Measurements from ENCODE around the gene FRMD4A. TPM values are rescaled to one million over a fixed set of nuclear protein-coding genes. Genes with fewer than 3 reads are reported as not detected.

The FRMD4A gene
- polyA plus RNA-seq, 1 of the 3 experiments (the other 2 are of a cell fraction) = 37.7 TPM

GRCh38 chr10:13730306-13730652 lies 600.4 kb downstream of the FRMD4A start (continued):
- TF ChIP-seq, protein P1, sequence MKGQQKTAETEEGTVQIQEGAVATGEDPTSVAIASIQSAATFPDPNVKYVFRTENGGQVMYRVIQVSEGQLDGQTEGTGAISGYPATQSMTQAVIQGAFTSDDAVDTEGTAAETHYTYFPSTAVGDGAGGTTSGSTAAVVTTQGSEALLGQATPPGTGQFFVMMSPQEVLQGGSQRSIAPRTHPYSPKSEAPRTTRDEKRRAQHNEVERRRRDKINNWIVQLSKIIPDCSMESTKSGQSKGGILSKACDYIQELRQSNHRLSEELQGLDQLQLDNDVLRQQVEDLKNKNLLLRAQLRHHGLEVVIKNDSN (IDR thresholded peaks at IDR 0.05; ENCODE audit: borderline replicate concordance, low read depth) = no peak
- TF ChIP-seq TAF1 (IDR thresholded peaks at IDR 0.05; ENCODE audit: borderline replicate concordance, low read depth, low read length) (no peak), GABPA (IDR thresholded peaks at IDR 0.05; ENCODE audit: low read depth) (no peak), REST (IDR thresholded peaks at IDR 0.05; ENCODE audit: low read depth, low read length) (no peak), GATA2 (CRISPR knock-in tag; IDR thresholded peaks at IDR 0.05) (no peak), YY1 (IDR thresholded peaks at IDR 0.05; ENCODE audit: low read depth) (no peak), FOSL2 (IDR thresholded peaks at IDR 0.05; ENCODE audit: borderline replicate concordance, low read depth) (no peak)

DNA sequence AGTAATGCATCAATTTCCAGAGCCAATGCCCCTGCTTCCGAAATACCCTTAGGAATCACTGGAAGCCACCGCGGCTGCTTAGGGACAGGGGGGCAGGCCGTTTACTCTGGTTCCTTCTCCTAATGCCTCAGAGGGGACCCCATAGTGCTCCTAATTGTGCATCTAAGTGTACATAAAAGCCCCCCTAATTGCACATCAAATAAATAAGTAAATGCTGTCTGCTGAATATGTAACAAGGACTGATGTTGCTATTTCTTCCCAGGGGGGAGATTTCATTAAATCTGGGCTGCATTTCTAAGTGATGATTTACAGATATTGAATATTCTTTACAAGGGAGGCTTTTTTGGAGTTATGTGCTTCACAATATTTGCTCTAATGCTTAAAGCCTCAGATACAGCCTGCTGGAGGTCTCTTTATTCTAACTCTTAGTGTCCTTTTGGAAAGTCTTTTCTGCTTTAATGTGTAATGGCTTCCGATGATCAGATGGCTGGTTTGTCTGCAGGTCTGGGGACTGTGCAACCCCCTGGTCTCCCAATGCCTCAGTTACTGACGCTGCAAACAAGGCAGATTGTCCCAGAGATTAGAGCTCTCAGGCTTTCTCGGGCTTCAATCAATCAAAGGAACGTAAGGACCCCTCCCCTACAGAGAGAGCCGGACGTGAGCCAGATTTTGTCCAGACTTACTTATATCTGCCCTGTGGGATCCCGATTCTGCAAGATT lies 601.0 kb downstream of the FRMD4A start:
- peaks cover 38 to 44% of the 10 kb centered on the region in 2 experiments for H3K36me3 ChIP-seq (replicated peaks in 1 of 2; ENCODE audit: control insufficient read depth in 1 of 2, insufficient read depth in 2 of 2, low read length in 1 of 2)
- no peak overlapping the region for H3K9ac ChIP-seq
- no peak overlapping the region for H2AFZ ChIP-seq (ENCODE audit: low read depth)
- WGBS (ENCODE audit: low lambda C conversion rate) = 82% methylated on average over 11 of the region's 11 CpGs
- H3K4me2 ChIP-seq = no peak overlapping the region
- ChIA-PET POLR2A (no interaction called here), CTCF (no interaction called here)
- no peak for TF ChIP-seq TEAD4 (IDR thresholded peaks at IDR 0.05; ENCODE audit: borderline replicate concordance, insufficient read depth)
- no peak for TF ChIP-seq EZH2phosphoT487 (IDR thresholded peaks at IDR 0.05; ENCODE audit: borderline replicate concordance, low read depth)
- TF ChIP-seq CHD2 (IDR thresholded peaks at IDR 0.05; ENCODE audit: low read length, partially characterized antibody) = no peak
- TF ChIP-seq TAF1 (IDR thresholded peaks at IDR 0.05; ENCODE audit: borderline replicate concordance, low read depth, low read length) = no peak
- no peak for TF ChIP-seq RXRA (IDR thresholded peaks at IDR 0.05; ENCODE audit: borderline replicate concordance, low read depth)
- DNase-seq = no peak
- no peaks in the 10 kb centered on the region for H4K20me1 ChIP-seq (ENCODE audit: insufficient read depth)
- no peak overlapping the region for H3K4me3 ChIP-seq (ENCODE audit: low read depth in 2 of 2, low read length in 1 of 2)
- peaks cover 5% of the 10 kb centered on the region for H3F3A ChIP-seq (replicated peaks; ENCODE audit: insufficient read depth)
- no peaks in the 10 kb centered on the region for H3K79me2 ChIP-seq (ENCODE audit: insufficient read depth)
- no peak overlapping the region for H3K27ac ChIP-seq (ENCODE audit: low read depth in 2 of 2, low read length in 1 of 2)
- H3K9me3 ChIP-seq = no peaks in the 10 kb centered on the region
- no peaks in the 10 kb centered on the region for H3K27me3 ChIP-seq (ENCODE audit: insufficient read depth)
- H3K9me2 ChIP-seq = no peaks in the 10 kb centered on the region
- H3K4me1 ChIP-seq (ENCODE audit: control insufficient read depth in 1 of 2, insufficient read depth in 2 of 2, low read depth in 1 of 2, low read length in 1 of 2) = peaks cover 0 to 4% of the 10 kb centered on the region in 2 experiments; a peak in 2 of 4 replicates
